Measurements from ENCODE around the gene FAM135A.
"Not testable (repeated sequence)": the region's sequence is repeated elsewhere in the genome, so short reads cannot be mapped to it uniquely, and the experiment has no call there.

Gene FAM135A

GRCh38 chr6:70396796-70397729 is 16.2 kb upstream of the FAM135A start:
- DNase-seq, result no peak

GRCh38 chr6:70398783-70399728 is 14.3 kb upstream of the FAM135A start:
- DNase-seq, result no peak

GRCh38 chr6:70404658-70405057 is 8.7 kb upstream of the FAM135A start:
- DNase-seq, result no peak

DNA sequence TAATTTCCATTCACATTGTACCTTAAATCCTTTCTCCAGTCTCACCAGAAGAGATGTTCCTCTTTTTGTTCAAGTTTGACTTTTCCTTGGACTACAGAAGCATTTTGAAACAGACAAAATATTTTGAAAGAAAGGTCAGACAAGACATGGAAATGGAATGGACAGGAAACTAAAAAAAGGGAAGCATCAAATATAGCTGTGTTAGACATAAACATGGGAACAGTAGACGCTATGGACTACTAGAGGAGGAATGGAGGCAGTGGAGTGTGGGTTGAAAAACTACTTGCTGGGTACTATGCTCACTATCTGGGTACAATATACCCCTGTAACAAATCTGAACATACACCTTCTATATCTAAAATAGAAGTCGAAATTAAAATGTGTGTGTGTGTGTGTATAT is 4.1 kb upstream of the FAM135A start:
- DNase-seq, result no peak

GRCh38 chr6:70411542-70412251 is 1.6 kb upstream of the FAM135A start:
- DNase-seq, result no peak

- no peak for DNase-seq
Observed at GRCh38 chr6:70412252-70413113, 825 bp upstream of the FAM135A start.

DNA sequence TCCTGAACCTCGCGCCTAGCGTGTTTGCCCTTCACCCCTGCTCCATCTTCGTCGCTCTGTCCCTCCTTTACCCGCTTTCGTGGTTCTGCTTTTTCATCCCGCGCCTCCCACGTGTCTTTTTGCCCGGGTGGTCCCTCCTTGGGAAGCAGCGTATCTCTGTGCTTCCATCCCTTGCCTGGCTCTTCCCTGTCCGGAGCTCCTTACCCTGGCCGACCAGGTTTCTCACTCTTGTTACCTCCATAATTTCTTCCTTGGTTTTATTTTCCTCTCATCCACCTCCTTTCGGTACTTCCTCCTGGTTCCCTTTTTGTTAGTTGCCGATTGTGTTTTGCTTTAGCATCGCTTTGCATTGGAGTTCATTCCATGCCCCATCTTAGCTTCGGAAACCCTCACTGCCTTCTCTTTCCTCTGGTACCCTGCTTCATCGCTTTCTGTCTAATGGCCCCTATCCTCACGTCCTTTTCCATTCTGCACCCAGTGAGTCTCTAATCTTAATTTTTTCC is 735 bp downstream of the FAM135A start:
- no peak for DNase-seq

DNA sequence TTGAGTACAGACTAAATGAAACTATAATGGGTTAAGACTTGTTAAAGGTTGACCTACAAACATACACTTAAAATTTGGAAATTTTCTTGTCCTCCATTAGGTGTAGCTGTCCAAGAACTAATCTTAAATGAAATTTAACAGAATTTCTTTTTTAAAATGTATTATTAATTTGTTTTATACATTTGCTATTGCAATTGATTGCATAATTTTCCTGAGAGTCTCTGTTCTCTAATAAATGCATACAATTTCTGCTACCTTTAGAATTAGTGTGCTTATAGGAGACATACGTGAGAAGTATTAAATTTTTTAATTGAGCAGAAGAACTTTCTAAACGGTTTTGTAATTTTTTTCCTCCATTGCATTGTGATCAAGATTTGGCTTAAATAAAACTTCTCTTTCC is 1.5 kb downstream of the FAM135A start:
- no peak for DNase-seq

GRCh38 chr6:70415247-70415646 is 1.9 kb downstream of the FAM135A start:
- no peak for DNase-seq

DNA sequence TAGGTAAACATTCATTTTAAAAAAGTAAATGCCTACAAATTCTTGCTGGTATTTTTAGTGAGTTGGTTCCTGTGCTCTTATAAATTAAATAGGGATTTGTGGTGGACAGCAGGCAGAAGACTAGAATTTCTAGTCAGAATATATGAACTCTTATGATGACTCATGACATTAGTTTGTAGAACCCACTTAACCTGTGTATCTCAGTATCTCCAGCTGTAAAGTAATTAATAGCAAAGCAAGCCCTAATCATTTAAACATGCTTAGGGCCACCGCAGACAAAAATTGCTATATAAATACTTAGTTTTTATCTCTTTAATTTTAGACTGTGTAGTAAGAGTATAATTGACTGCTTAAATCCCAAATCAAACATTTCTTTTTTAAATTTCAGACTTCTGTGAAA is 2.4 kb downstream of the FAM135A start:
- DNase-seq, result no peak

DNA sequence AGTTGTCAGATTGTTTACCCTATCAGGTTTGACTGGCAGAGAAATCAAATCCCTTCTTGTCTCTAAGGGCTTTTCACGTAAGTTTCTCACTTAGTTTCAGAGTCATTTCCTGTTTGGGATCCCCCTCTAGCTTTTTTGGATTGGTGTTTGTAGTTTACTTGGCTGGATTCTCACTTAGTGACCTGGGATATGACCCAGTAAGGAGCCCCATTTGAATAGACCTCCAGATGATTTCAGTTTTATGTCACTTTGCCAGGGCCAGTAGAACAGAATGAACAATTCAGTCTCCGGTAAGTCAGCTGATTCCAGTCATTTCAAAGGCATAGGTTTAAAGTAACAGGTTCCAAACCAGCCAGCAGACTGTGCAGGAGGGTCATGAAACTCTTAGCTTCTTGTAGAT is 8.2 kb downstream of the FAM135A start:
- DNase-seq, result no peak

DNA sequence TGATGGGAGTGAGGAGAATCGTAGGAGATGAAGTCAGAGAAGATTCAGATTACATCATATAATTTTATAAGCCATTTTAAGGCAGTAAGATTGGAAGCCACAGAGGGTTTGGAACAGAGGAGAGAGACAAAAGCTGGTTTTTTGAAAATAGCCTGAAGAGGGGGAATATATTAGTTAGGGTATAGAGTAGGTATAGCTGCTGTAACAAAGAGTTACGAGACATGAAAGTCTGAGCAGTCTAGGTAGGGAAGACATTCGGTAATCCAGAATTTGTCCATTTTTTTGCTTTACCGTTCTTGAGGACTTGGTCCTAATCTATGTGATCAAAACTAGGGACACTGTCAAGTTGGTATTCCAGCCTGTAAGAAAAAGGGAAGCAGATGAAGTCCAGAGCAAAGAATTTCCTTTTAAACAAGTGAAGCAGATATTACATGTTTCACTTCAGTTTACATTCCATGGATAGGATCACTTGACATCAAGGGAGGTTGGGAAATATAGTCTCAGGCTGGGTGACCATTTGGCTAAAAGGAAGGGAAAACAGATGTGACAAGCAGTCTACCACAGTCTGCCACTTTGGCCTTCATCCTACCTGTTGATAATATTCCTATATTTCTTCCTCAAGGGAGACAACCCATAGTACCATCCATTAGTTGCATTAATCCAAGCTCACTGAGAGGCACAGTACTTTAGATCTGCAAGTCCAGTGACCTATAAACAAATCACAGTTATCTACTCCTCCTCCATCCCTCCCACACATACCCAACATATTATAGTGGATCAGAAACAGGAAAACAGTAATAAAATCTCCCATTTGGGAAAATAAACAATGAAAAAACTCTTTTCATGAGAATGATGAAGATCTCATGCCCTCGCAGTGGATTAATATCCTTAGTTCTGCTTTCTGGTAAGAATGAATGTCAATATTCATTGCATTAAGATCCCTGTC is 10.2 kb downstream of the FAM135A start:
- DNase-seq, result no peak

DNA sequence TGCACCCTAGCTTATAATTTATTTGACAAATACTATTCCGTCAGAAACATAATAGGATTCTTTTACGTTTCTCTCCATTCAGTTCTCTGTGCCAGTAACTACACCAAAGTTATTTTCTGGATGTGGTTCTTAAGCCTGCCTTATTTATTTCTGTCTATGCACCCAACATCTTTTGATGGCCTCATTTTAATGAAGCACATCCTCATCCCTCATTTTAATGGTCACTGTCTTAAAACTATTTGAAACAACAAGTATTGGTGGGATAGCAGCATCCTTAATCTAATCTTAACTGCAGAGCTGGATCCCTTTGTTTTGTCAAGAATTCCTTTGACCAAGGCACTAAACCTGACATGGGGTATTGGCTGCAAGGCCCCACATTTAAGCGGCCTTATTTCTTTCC is 11.0 kb downstream of the FAM135A start:
- DNase-seq, result no peak

GRCh38 chr6:70436320-70436719 is 23.0 kb downstream of the FAM135A start:
- DNase-seq, result no peak

DNA sequence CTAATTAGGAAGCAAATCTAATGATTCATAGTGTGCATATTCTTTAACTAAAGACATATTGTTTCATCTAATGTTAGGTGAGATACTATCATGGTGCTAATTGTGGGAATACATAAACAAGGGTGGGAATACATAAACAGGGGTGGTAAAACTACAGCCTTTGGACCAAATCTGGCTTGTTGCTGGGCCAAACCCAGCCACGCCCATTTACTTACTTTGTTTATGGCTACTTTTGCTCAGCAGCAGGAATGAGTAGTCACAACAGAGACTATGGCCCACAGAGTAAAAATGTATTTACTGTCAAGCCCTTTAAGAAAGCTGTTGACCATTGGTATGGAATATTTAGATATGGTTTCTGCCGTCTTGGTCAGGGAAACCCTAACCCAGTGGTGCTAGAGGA is 31.7 kb downstream of the FAM135A start:
- DNase-seq, result no peak

GRCh38 chr6:70447343-70448070 is 34.2 kb downstream of the FAM135A start:
- not testable (repeated sequence) for DNase-seq

GRCh38 chr6:70453899-70454298 is 40.6 kb downstream of the FAM135A start:
- not testable (repeated sequence) for DNase-seq

DNA sequence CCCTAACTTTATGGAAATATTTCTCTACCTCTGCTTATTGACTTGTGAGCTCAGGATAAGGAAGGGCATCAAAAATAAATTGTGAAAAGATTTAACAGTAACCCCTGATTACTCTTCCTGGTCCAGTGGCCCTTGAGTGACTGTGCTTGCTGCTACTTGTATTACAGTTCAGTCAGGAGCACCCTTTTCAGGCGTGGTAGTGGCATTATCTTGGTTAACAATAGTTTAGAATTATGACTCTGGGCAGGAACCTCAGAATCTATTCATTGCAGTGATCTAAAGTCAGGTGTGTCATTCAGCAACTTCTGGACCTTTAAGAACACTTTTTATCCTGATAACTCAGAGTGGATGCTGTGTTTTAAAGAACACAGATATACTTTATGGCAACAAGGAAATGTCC is 43.4 kb downstream of the FAM135A start:
- no peak for DNase-seq

DNA sequence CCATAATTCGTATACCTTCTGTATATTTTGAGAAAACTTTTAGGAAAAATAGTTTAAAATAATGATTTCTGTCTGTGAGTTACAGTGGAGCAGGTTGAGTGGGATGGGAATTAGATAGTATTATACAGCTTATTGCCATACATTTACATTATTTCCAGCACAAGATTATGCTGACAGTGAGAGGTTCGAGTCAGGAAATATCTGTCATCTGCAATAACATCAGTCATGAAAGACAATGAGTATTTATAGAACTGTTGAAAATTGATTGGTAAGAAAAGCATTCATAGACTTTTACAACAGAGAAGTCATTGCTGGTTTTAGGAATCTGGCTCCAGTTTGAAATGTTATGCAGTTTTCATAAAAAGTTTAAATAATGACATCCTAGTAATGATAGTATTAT is 45.9 kb downstream of the FAM135A start:
- DNase-seq, result no peak

DNA sequence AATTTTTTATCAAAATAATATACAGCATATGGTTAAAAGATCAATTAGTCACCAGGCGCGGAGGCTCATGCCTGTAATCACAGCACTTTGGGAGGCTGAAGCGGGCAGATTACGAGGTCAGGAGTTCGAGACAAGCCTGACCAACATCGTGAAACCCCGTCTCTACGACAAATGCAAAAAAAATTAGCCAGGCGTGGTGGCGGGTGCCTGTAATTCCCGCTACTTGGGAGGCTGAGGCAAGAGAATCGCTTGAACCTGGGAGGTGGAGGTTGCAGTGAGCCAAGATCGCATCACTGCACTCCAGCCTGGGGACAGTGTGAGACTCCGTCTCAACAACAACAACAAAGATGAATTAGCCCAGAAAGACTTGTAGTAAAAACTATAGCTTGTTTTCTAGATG is 46.4 kb downstream of the FAM135A start:
- DNase-seq, result not testable (repeated sequence)

All from T-helper 9 cell (primary cell).